Pancreas (tissue), 10 donors: ENCODE measurements around the gene VWA2. TPM values are rescaled to one million over a fixed set of nuclear protein-coding genes. Genes with fewer than 3 reads are reported as not detected.

Experiments used
- ATAC-seq, 4 donors: fragments of 200-7000 bp; cut with Tn5 transposase; one replicate each; pipeline versions ENCODE4 v1.8.0 to v1.9.1; 2020; ENCODE audit warnings: mild to moderate bottlenecking in 4 of 4, moderate library complexity in 4 of 4
- DNase-seq, 6 donors: peaks; one replicate each; pipeline ENCODE4 v3.0.0-alpha.2; 2020
- FAIRE-seq: peaks from 2 replicates; lab custom pipeline; 2012; peaks lifted over from hg19 to GRCh38; lab: Jason Lieb, UNC
- H3K27ac ChIP-seq, 4 donors: fragments of 200-600 bp; sonication (generic); 1 replicate in 3 of 4; 2 replicates in 1 of 4; pipeline versions ENCODE4 v1.5.0 to v1.8.0; 2020
- H3K27me3 ChIP-seq, 4 donors: fragments of 200-600 bp; one replicate each; pipeline ENCODE4 v1.8.0; 2021
- H3K36me3 ChIP-seq, 3 donors: fragments of 200-600 bp; sonication (generic) in 1 of 3; one replicate each; pipeline versions ENCODE4 v1.5.0 to v1.8.0; 2020 to 2021
- H3K4me1 ChIP-seq, 3 donors: fragments of 200-600 bp; one replicate each; pipeline ENCODE4 v1.8.0; 2021
- H3K4me3 ChIP-seq, 4 donors: fragments of 200-600 bp; sonication (generic) in 2 of 4; one replicate each; pipeline versions ENCODE4 v1.5.0 to v1.8.0; 2020 to 2021
- H3K9me3 ChIP-seq, 4 donors: fragments of 200-600 bp; one replicate each; pipeline ENCODE4 v1.8.0; 2021
- WGBS, 2 donors: extraction: QIAGEN DNeasy Blood & Tissue Kit; methylation state at CpG; one replicate each; pipeline ENCODE4 v1.1.7; 2013; 5-methylcytosine and 5-hydroxymethylcytosine counted together
- intact Hi-C, 3 donors: fragments of 100-400 bp; cut with DNase I; formaldehyde crosslinking; loops; one replicate each; pipeline versions ENCODE4 v1.11.1 to v1.14.2; 2022
- polyA plus RNA-seq, 2 donors: library from polyadenylated mRNA; stranded (reverse); fragments of 200-250 nt; gene quantifications; one replicate each; pipeline ENCODE4 v1.2.3, GENCODE V29; 2013
- total RNA-seq, 6 donors: library from RNA; stranded (reverse); fragmentation: NEBNext Ultra II Directional in 4 of 6; extraction: Animal tissue kit (Norgen Biotek cat#: 25700) in 4 of 6; gene quantifications; one replicate each; pipeline versions ENCODE4 v1.2.1 to v1.2.4, GENCODE V29; 2021 to 2023
- TF ChIP-seq, protein P1 (sequence below), 4 donors: fragments of 200-600 bp; sonication (generic) in 3 of 4; IDR thresholded peaks; one replicate each; pipeline versions ENCODE4 v1.5.0 to v1.8.0; 2021; ENCODE audit warnings: antibody characterized with exemption in 4 of 4
- donor health status: healthy with polysubstance abuse.
- donor health status: DM: no; HTN: no; CAD: no; lungs with moderate emphysema.
- donor health status: DM: no; HTN: no; CAD: no.
- donor health status: control.
- donor health status: control.
- donor health status: Bipolar disorder and iron deficiency.
- donor health status: DM: yes; HTN: yes; CAD: no.
- donor health status: DM: no; HTN: no; CAD: no.
- donor health status: DM: no; HTN: no; CAD: no.
- donor health status: DM: yes; HTN: yes; CAD: no.

VWA2 gene
- total and polyA plus RNA-seq, 8 donors, result 1.4 to 9.5 (median 4.2) TPM

GRCh38 chr10:114304017-114304570 lies 65.0 kb downstream of the VWA2 start:
- Histone ChIP-seq H3K9me3 (no peaks in the 10 kb centered on the region), H3K36me3 (no peaks in the 10 kb centered on the region), H3K4me3 (peak overlapping the region in 2 of 4 donors; percentile 30 to 38), H3K27ac (no peak overlapping the region), H3K4me1 (no peaks in the 10 kb centered on the region), H3K27me3 (no peaks in the 10 kb centered on the region)
- TF ChIP-seq, protein P1, sequence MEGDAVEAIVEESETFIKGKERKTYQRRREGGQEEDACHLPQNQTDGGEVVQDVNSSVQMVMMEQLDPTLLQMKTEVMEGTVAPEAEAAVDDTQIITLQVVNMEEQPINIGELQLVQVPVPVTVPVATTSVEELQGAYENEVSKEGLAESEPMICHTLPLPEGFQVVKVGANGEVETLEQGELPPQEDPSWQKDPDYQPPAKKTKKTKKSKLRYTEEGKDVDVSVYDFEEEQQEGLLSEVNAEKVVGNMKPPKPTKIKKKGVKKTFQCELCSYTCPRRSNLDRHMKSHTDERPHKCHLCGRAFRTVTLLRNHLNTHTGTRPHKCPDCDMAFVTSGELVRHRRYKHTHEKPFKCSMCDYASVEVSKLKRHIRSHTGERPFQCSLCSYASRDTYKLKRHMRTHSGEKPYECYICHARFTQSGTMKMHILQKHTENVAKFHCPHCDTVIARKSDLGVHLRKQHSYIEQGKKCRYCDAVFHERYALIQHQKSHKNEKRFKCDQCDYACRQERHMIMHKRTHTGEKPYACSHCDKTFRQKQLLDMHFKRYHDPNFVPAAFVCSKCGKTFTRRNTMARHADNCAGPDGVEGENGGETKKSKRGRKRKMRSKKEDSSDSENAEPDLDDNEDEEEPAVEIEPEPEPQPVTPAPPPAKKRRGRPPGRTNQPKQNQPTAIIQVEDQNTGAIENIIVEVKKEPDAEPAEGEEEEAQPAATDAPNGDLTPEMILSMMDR (IDR thresholded peaks at IDR 0.05), result peak; percentile 66 to 74 (median 70)
- FAIRE-seq, result no peak
- 3 to 4% methylated on average over 14 of the region's 14 CpGs for WGBS, 2 donors
- DNase-seq, result peak in 5 of 6 donors; percentile 59 to 84 (median 74)
- intact Hi-C loops, result loop anchor here in 1 of 3 donors (5.0 to 10.0 kb wide), 2 partner anchors 133 to 241 kb away; no protein-coding TSS in a partner anchor
- peak; percentile 87 to 95 (median 91) for ATAC-seq

DNA sequence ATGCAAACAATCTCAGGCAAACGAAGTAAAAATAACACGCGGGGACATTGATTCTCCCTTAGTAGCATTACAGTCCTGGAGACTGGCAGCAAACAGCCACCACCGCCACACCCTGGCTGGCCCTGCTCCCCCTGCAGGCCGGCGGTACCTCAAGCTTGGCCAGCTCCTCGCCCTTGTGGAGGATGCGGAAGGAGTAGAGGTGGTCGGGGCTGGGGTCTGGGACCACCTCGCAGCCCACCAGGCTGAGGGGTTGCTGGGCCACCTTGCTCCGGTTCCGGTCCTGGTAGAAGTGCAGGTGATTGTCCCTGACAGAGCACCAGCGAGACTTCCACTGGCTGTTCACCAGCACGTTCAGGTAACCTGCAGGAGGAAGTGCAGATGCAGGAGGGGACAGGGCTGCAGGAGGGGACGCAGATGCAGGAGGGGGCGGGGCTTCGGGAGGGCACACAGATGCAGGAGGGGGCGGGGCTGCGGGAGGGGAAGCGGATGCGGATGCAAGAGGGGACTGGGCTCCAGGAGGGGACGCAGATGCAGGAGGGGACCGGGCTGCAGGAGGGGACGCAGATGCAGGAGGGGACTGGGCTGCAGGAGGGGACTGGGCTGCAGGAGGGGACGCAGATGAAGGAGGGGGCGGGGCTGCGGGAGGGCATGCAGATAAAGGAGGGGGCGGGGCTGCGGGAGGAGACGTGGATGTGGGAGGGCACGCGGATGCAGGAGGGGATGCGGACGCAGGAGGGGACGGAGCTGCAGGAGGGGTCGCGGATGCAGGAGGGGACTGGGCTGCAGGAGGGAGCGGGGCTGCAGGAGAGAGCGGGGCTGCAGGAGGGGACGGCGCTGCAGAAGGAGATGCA lies 65.7 kb downstream of the VWA2 start:
- H3K27me3 ChIP-seq, result no peaks in the 10 kb centered on the region
- H3K36me3 ChIP-seq, result no peaks in the 10 kb centered on the region
- peak; percentile 31 to 77 (median 46) for DNase-seq
- H3K27ac ChIP-seq, result no peak overlapping the region
- no peaks in the 10 kb centered on the region for H3K4me1 ChIP-seq
- FAIRE-seq, result no peak
- WGBS, 2 donors, result 8 to 10% methylated on average over 41 of the region's 41 CpGs
- peak; percentile 81 to 91 (median 88) for ATAC-seq
- TF ChIP-seq, protein P1 (IDR thresholded peaks at IDR 0.05), result peak in 2 of 4 donors; percentile 10 to 18
- H3K9me3 ChIP-seq, result no peaks in the 10 kb centered on the region
- intact Hi-C loops, result loop anchor here in 1 of 3 donors (5.0 to 10.0 kb wide), 2 partner anchors 133 to 240 kb away; no protein-coding TSS in a partner anchor
- H3K4me3 ChIP-seq, result peak overlapping the region in 2 of 4 donors; percentile 30 to 38

DNA sequence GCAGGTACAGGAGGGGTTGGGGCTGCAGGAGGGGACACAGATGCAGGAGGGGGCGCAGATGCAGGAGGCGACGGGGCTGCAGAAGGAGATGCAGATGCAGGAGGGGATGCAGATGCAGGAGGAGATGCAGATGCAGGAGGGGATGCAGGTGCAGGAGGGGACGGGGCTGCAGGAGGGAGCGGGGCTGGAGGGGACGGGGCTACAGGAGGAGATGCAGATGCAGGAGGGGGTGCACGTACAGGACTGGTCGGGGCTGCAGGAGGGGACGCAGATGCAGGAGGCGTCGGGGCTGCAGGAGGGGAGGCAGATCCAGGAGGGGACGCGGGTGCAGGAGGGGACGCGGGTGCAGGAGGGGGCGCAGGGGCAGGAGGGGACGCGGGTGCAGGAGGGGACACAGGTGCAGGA lies 66.5 kb downstream of the VWA2 start:
- Histone ChIP-seq H3K27ac (no peak overlapping the region), H3K27me3 (no peaks in the 10 kb centered on the region), H3K9me3 (no peaks in the 10 kb centered on the region), H3K4me3 (no peak overlapping the region), H3K4me1 (no peaks in the 10 kb centered on the region), H3K36me3 (no peaks in the 10 kb centered on the region)
- TF ChIP-seq, protein P1 (IDR thresholded peaks at IDR 0.05), result no peak
- intact Hi-C loops, result loop anchor here in 1 of 3 donors (10.0 kb wide), 1 partner anchor 239 kb away; no protein-coding TSS in a partner anchor
- 86 to 87% methylated on average over 16 to 18 of the region's 18 CpGs for WGBS, 2 donors
- DNase-seq (no peak), FAIRE-seq (no peak), ATAC-seq (no peak)

- intact Hi-C loops, result loop anchor here in 1 of 3 donors (10.0 kb wide), 1 partner anchor 238 kb away; no protein-coding TSS in a partner anchor
- Histone ChIP-seq H3K27ac (no peak overlapping the region), H3K4me3 (no peak overlapping the region), H3K4me1 (no peaks in the 10 kb centered on the region), H3K9me3 (no peaks in the 10 kb centered on the region), H3K27me3 (no peaks in the 10 kb centered on the region), H3K36me3 (no peaks in the 10 kb centered on the region)
- DNase-seq (no peak), FAIRE-seq (no peak), ATAC-seq (no peak)
- TF ChIP-seq, protein P1 (IDR thresholded peaks at IDR 0.05), result no peak
- 86 to 89% methylated on average over 12 to 18 of the region's 19 CpGs for WGBS, 2 donors
Measured at GRCh38 chr10:114306116-114306973, 67.3 kb downstream of the VWA2 start.
